Kidney (tissue), 14 donors: Measurements from ENCODE around the gene MPDU1. TPM values are rescaled to one million over a fixed set of nuclear protein-coding genes. Genes with fewer than 3 reads are reported as not detected.

Experiments used
- DNase-seq, 5 donors: peaks; one replicate each; pipeline ENCODE4 v3.0.0-alpha.2; 2013 to 2020
- FAIRE-seq: peaks from 2 replicates; lab custom pipeline; 2012; peaks lifted over from hg19 to GRCh38; lab: Jason Lieb, UNC
- H3K27ac ChIP-seq, 2 donors: one replicate each; pipeline ENCODE4 v1.7.0; 2013; ENCODE audit warnings: low read depth in 2 of 2, low read length in 2 of 2, inconsistent platforms in 1 of 2
- H3K27me3 ChIP-seq: one replicate; pipeline ENCODE4 v1.7.1; 2013; ENCODE audit warnings: low read length, inconsistent platforms; ENCODE audit not compliant: control insufficient read depth, insufficient read depth
- H3K36me3 ChIP-seq, 3 donors: one replicate each; pipeline versions ENCODE4 v1.7.0 to v1.7.1; 2013; ENCODE audit warnings: low read length in 3 of 3, control low read depth in 1 of 3, inconsistent platforms in 1 of 3; ENCODE audit not compliant: insufficient read depth in 3 of 3, control insufficient read depth in 2 of 3
- H3K4me1 ChIP-seq, 3 donors: one replicate each; pipeline versions ENCODE4 v1.7.0 to v1.7.1; 2013; ENCODE audit warnings: low read length in 3 of 3, inconsistent platforms in 1 of 3, low read depth in 1 of 3; ENCODE audit not compliant: control insufficient read depth in 2 of 3, insufficient read depth in 2 of 3
- H3K4me3 ChIP-seq, 3 donors: one replicate each; pipeline versions ENCODE4 v1.7.0 to v1.8.1; 2013; ENCODE audit warnings: low read length in 3 of 3, control low read depth in 1 of 3, inconsistent platforms in 1 of 3
- H3K9ac ChIP-seq, 3 donors: one replicate each; pipeline versions ENCODE4 v1.7.0 to v1.7.1; 2013; ENCODE audit warnings: low read length in 3 of 3, control low read depth in 1 of 3, inconsistent platforms in 1 of 3
- H3K9me3 ChIP-seq, 3 donors: one replicate each; pipeline versions ENCODE4 v1.7.0 to v1.7.1; 2013; ENCODE audit warnings: low read length in 3 of 3, control low read depth in 1 of 3, inconsistent platforms in 1 of 3; ENCODE audit not compliant: control insufficient read depth in 2 of 3, insufficient read depth in 1 of 3
- intact Hi-C: fragments of 100-400 bp; cut with DNase I; formaldehyde crosslinking; loops from one replicate; pipeline ENCODE4 v1.11.1; 2022
- polyA plus RNA-seq: library from polyadenylated mRNA; stranded (reverse); fragments of 350-450 nt; fragmentation: Illumina TruSeq; extraction: RNeasy Lipid Tissue Mini Kit (QIAGEN cat#74804); gene quantifications from one replicate; pipeline ENCODE4 v1.2.3, GENCODE V29; 2014; ENCODE audit warnings: low read depth, low replicate concordance; ENCODE audit not compliant: insufficient read depth
- total RNA-seq: library from RNA; stranded (reverse); fragmentation: NEBNext Ultra II Directional; extraction: Animal tissue kit (Norgen Biotek cat#: 25700); gene quantifications from one replicate; pipeline ENCODE4 v1.2.1, GENCODE V29; 2021
- TF ChIP-seq, protein P1 (sequence below): IDR thresholded peaks from 3 replicates; pipeline ENCODE4 v1.5.1; 2012; ENCODE audit warnings: mild to moderate bottlenecking, moderate library complexity, borderline replicate concordance; ENCODE audit not compliant: insufficient read depth; ENCODE audit errors: extremely low read depth
- donor health status: control.
- donor health status: control.
- donor health status: control.
- donor health status: control.
- donor health status: control.
- donor health status: DM: yes; HTN: yes; CAD: no.
- donor health status: Normal renal cell carcinoma (clear cell type).

MPDU1 gene
- total and polyA plus RNA-seq, 2 donors from 2014 or later, result 54.2 to 145 TPM

DNA sequence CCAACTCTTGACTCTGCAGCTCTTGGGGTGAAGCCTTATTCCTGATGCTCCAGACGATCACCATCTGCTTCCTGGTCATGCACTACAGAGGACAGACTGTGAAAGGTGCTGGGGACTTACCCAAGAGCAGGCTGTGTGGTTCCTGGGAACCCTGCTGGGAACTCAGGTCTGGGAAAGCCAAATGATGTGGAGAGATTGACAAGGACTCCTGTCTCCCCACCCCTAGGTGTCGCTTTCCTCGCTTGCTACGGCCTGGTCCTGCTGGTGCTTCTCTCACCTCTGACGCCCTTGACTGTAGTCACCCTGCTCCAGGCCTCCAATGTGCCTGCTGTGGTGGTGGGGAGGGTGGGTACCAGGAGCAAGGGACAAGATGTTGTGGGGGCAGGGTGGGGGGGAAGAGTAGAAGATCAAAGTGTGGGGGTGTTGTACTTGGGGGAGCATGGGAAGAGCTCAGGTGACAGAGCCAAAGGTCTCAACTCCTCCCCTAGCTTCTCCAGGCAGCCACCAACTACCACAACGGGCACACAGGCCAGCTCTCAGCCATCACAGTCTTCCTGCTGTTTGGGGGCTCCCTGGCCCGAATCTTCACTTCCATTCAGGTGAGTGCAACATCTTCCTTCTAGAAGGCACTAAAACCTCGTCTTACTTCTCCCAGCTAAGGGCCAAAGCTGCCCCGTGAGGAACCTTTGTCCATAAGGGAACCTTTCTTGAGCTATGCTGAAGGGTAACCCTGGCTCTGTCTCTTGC, 3.2 kb downstream of the MPDU1 start:
- Histone ChIP-seq H3K4me1 (peaks cover 0 to 27% (median 25%) of the 10 kb centered on the region in 3 donors), H3K9me3 (no peaks in the 10 kb centered on the region), H3K27ac (no peak overlapping the region), H3K4me3 (no peak overlapping the region), H3K27me3 (no peaks in the 10 kb centered on the region), H3K36me3 (peaks cover 0 to 19% (median 11%) of the 10 kb centered on the region in 3 donors), H3K9ac (no peak overlapping the region)
- FAIRE-seq (no peak), DNase-seq (peak in 3 of 5 donors; percentile 21 to 55 (median 37))
- intact Hi-C loops, result no loop called here
- TF ChIP-seq, protein P1, sequence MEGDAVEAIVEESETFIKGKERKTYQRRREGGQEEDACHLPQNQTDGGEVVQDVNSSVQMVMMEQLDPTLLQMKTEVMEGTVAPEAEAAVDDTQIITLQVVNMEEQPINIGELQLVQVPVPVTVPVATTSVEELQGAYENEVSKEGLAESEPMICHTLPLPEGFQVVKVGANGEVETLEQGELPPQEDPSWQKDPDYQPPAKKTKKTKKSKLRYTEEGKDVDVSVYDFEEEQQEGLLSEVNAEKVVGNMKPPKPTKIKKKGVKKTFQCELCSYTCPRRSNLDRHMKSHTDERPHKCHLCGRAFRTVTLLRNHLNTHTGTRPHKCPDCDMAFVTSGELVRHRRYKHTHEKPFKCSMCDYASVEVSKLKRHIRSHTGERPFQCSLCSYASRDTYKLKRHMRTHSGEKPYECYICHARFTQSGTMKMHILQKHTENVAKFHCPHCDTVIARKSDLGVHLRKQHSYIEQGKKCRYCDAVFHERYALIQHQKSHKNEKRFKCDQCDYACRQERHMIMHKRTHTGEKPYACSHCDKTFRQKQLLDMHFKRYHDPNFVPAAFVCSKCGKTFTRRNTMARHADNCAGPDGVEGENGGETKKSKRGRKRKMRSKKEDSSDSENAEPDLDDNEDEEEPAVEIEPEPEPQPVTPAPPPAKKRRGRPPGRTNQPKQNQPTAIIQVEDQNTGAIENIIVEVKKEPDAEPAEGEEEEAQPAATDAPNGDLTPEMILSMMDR, result no peak

DNA sequence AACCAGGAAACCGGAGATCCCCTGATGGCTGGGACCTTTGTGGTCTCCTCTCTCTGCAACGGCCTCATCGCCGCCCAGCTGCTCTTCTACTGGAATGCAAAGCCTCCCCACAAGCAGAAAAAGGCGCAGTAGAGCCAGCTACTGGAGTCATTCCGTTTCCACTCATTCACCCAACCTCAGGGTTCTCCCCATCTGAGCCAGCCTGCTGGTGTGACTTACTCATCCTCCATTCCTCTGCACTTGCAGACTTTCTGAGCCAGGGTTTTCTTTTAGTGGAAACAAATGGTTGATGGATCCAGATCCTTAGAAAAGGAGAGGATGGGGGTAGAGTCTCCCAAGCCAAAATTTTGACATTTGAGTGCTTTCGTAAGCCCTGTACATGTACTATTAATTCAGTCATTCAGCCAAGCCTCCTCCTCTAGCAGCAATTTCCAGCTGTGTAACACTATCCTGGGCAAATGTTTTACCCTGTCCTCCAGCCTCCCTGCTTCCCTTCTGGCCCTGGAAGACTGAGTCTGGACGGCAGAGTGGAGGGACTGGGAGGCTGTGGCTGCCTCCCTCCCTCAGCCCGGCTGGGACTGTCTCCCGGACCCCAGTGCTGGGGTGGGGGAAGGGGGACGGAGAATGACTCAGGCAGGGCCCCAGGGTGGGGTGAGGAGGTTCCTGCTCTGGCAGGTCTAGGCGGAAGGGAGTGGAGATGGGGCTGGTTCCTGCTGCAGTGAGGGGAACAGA, 3.9 kb downstream of the MPDU1 start:
- DNase-seq (peak in 1 of 5 donors; percentile 59), FAIRE-seq (no peak)
- Histone ChIP-seq H3K4me1 (peaks cover 0 to 22% (median 19%) of the 10 kb centered on the region in 3 donors), H3K9me3 (no peaks in the 10 kb centered on the region), H3K27me3 (no peaks in the 10 kb centered on the region), H3K9ac (no peak overlapping the region), H3K27ac (no peak overlapping the region), H3K4me3 (no peak overlapping the region), H3K36me3 (peaks cover 0 to 26% (median 18%) of the 10 kb centered on the region in 3 donors)
- intact Hi-C loops, result no loop called here
- TF ChIP-seq, protein P1, result no peak

DNA sequence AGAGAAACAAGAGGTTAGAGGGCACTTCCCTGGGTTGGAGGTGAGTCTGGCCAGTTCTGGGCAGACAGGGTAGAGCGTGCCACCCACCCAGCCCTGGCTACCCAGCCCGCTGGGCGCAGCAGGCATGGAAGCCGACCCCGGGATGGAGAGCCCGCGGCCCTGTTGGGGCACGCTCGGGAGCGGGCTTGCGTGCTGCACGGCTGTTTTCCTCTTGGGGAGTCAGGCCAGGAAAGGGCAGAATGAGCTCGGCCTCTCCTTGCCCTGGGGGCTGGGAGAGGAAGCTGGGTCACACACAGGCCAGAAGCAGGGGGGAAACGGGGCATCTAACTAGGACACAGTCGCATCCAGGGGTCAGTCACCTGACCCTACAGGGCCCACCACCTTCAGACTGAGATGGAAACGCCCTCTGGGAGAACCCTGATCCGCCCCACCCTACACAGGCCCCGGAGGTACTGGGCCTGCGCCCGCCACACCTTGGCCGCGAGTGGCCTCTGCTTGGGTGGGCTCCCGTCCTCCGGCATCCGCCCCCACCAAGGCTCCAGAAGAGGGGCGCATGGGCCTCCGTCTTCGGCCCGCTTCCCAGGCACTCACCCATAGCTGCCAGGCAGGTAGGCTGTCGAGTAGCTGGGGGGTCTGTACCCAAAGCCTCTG, 5.0 kb downstream of the MPDU1 start:
- H3K36me3 ChIP-seq, result peaks cover 3 to 37% (median 28%) of the 10 kb centered on the region in 3 donors
- peaks cover 0 to 14% (median 10%) of the 10 kb centered on the region in 3 donors for H3K4me1 ChIP-seq
- H3K9me3 ChIP-seq, result no peaks in the 10 kb centered on the region
- peak overlapping the region in 1 of 3 donors; percentile 37 for H3K4me3 ChIP-seq
- no peak for FAIRE-seq
- no peak overlapping the region for H3K27ac ChIP-seq
- intact Hi-C loops, result no loop called here
- TF ChIP-seq, protein P1, result no peak
- H3K27me3 ChIP-seq, result no peaks in the 10 kb centered on the region
- H3K9ac ChIP-seq, result peak overlapping the region in 2 of 3 donors; percentile 32 to 40
- peak in 1 of 5 donors; percentile 61 for DNase-seq
